Stimulated activated CD4-positive, alpha-beta T cell treated with anti-CD3 and anti-CD28 coated beads, Interleukin-1b, Interleukin-23, amount 100 ng/mL, for 1 hour (primary cell): ENCODE data around the gene GJA8.
"Not testable (repeated sequence)": the region's sequence is repeated elsewhere in the genome, so short reads cannot be mapped to it uniquely, and the experiment has no call there.

ENCODE experiments used
- DNase-seq, 2 donors: peaks; one replicate each; pipeline ENCODE4 v3.0.0-alpha.2; 2020; ENCODE audit warnings: low read depth in 2 of 2

The GJA8 gene

GRCh38 chr1:147927689-147928088 is 25.1 kb downstream of the GJA8 start:
- DNase-seq: not testable (repeated sequence)

- DNase-seq: peak; percentile 73 to 89
These were observed 25.9 kb downstream of the GJA8 start, which contains the start of gene GPR89B for GRCh38 chr1:147928236-147929132. TSS of gene GPR89B (plus strand) at chr1:147928420. CDS start at chr1:147928537, 117 bp downstream.

GRCh38 chr1:147931137-147931536 is 28.5 kb downstream of the GJA8 start:
- not testable (repeated sequence) for DNase-seq

GRCh38 chr1:147935296-147935695 is 32.7 kb downstream of the GJA8 start:
- not testable (repeated sequence) for DNase-seq

- not testable (repeated sequence) for DNase-seq
These were observed 37.9 kb downstream of the GJA8 start for GRCh38 chr1:147940456-147940855.

GRCh38 chr1:147942563-147942962 is 40.0 kb downstream of the GJA8 start:
- DNase-seq: not testable (repeated sequence)

GRCh38 chr1:147949517-147949916 is 46.9 kb downstream of the GJA8 start:
- DNase-seq: not testable (repeated sequence)
